Activated gamma-delta T cell treated with Interleukin-2 at 50 U/mL for 16 hours (primary cell): ENCODE measurements around the gene TMEM107.
"Not testable (repeated sequence)": the region's sequence is repeated elsewhere in the genome, so short reads cannot be mapped to it uniquely, and the experiment has no call there.

Source experiments
- DNase-seq: peaks from one replicate; pipeline ENCODE4 v3.0.0-alpha.2; 2020

The TMEM107 gene

GRCh38 chr17:8176197-8176940 is at the start of gene TMEM107:
Gene TMEM107 (minus strand): TSS chr17:8176380. CDS start chr17:8176286, 94 bp downstream.
- DNase-seq: peak; percentile 82

- no peak for DNase-seq
These were observed 49.0 kb upstream of the TMEM107 start for GRCh38 chr17:8224891-8225812.

GRCh38 chr17:8223356-8224126 is 47.4 kb upstream of the TMEM107 start:
- peak; percentile 45 for DNase-seq

- DNase-seq: peak; percentile 83
These were observed 46.6 kb upstream of the TMEM107 start for GRCh38 chr17:8222630-8223355.

- DNase-seq: peak; percentile 60
These were observed 46.1 kb upstream of the TMEM107 start for GRCh38 chr17:8222380-8222629.

GRCh38 chr17:8221663-8222379 is 45.6 kb upstream of the TMEM107 start:
- DNase-seq: peak; percentile 88

GRCh38 chr17:8220783-8221662 is 44.8 kb upstream of the TMEM107 start:
- DNase-seq: peak; percentile 78

- DNase-seq: not testable (repeated sequence)
These were observed 37.8 kb upstream of the TMEM107 start for GRCh38 chr17:8214000-8214399.

GRCh38 chr17:8212312-8213180 is 36.4 kb upstream of the TMEM107 start:
- DNase-seq: no peak

GRCh38 chr17:8210761-8211458 is 34.7 kb upstream of the TMEM107 start:
- DNase-seq: no peak

GRCh38 chr17:8209907-8210760 is 34.0 kb upstream of the TMEM107 start, which contains the start of gene AURKB:
Gene AURKB (minus strand): TSS chr17:8210575. CDS start chr17:8210224, 351 bp downstream.
- DNase-seq: peak; percentile 91

- no peak for DNase-seq
These were observed 30.4 kb upstream of the TMEM107 start for GRCh38 chr17:8206536-8206935.

- no peak for DNase-seq
These were observed 28.8 kb upstream of the TMEM107 start for GRCh38 chr17:8204761-8205555.

- DNase-seq: peak; percentile 38
These were observed 16.1 kb upstream of the TMEM107 start for GRCh38 chr17:8192070-8192815.

GRCh38 chr17:8190506-8190905 is 14.3 kb upstream of the TMEM107 start:
- no peak for DNase-seq

- peak; percentile 94 for DNase-seq
These were observed 13.7 kb upstream of the TMEM107 start, which contains the start of gene BORCS6 for GRCh38 chr17:8189711-8190477. Gene BORCS6 (minus strand): TSS chr17:8190180. CDS start chr17:8190140, 40 bp downstream.
